Neural progenitor cell (in vitro differentiated cells): ENCODE results near the gene OR2F1.

Experiments used
- EZH2 ChIP-seq: fragments of 200-600 bp; sonication (generic); IDR thresholded peaks from 2 replicates; pipeline ENCODE4 v1.6.1; 2017; ENCODE audit warnings: antibody characterized with exemption, mild to moderate bottlenecking, moderate library complexity
- EZH2phosphoT487 ChIP-seq: fragments of 200-600 bp; sonication (generic); IDR thresholded peaks from 2 replicates; pipeline ENCODE4 v1.6.1; 2017; ENCODE audit warnings: antibody characterized with exemption
- TF ChIP-seq, protein P1 (sequence below): fragments of 200-600 bp; sonication (generic); IDR thresholded peaks from 2 replicates; pipeline ENCODE4 v1.5.1; 2017; ENCODE audit warnings: antibody characterized with exemption, mild to moderate bottlenecking

DNA sequence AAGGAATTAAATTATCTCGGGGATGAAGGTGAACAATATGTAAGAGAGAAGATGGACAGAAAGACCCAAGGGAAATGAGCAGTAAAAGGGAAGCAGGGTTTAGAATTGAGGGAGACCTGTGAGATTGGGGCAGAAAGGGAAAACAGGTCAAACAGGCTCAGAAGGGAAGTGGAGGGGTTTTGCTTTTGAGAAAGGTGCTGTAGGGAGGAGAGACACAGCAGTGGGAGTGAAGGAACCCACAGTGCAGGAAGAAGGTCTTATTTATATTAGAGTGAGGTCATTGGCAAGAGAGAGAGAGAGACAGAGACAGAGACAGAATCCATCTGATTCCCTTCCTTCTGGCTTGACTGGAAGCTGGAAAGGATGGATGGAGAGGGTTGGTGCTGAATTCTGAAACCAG is 49.1 kb upstream of the OR2F1 start:
- TF ChIP-seq, protein P1, sequence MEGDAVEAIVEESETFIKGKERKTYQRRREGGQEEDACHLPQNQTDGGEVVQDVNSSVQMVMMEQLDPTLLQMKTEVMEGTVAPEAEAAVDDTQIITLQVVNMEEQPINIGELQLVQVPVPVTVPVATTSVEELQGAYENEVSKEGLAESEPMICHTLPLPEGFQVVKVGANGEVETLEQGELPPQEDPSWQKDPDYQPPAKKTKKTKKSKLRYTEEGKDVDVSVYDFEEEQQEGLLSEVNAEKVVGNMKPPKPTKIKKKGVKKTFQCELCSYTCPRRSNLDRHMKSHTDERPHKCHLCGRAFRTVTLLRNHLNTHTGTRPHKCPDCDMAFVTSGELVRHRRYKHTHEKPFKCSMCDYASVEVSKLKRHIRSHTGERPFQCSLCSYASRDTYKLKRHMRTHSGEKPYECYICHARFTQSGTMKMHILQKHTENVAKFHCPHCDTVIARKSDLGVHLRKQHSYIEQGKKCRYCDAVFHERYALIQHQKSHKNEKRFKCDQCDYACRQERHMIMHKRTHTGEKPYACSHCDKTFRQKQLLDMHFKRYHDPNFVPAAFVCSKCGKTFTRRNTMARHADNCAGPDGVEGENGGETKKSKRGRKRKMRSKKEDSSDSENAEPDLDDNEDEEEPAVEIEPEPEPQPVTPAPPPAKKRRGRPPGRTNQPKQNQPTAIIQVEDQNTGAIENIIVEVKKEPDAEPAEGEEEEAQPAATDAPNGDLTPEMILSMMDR, result no peak
- no peak for TF ChIP-seq EZH2
- TF ChIP-seq EZH2phosphoT487, result no peak
